ENCODE measurements around the gene QSOX2.

QSOX2 gene

DNA sequence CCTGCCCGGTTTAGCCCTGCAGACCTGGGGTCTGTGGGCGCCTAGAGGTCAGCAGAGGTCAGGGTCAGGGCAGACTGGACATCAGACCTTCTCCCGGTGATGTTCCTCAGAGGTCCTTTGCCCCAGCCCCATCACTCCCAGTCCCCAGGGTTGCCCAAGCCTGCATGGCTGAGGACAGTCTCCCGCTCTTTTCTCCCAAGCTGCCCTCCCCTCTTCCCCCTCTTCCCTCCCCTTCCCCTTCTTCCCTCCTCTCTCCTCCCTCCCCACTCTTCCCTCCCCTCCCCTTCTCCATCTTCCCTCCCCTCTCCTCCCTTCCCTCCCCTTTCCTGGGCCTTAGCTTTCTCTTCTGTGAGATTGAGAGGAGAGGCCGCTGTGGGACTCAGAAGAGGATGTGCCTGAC is 51.1 kb downstream of the QSOX2 start:
- Histone ChIP-seq H3K9me2 (replicated peaks; ENCODE audit: low read depth, low read length) (no peaks in the 10 kb centered on the region), H3K79me2 (ENCODE audit: insufficient read depth, low read length) (no peaks in the 10 kb centered on the region), H3K9me3 (ENCODE audit: insufficient read depth, low read depth, low read length) (no peaks in the 10 kb centered on the region), H3K4me3 (ENCODE audit: low read length, poor library complexity, severe bottlenecking) (no peak overlapping the region), H3K27me3 (ENCODE audit: insufficient read depth, low read length, poor library complexity, severe bottlenecking) (no peaks in the 10 kb centered on the region), H3K4me1 (ENCODE audit: insufficient read depth, low read length, poor library complexity, severe bottlenecking) (no peaks in the 10 kb centered on the region), H3K4me2 (ENCODE audit: low read depth, low read length, poor library complexity, severe bottlenecking) (no peak overlapping the region), H2AFZ (ENCODE audit: low read length) (no peak overlapping the region), H3K9ac (ENCODE audit: low read depth, low read length, poor library complexity, severe bottlenecking) (no peak overlapping the region), H3F3A (ENCODE audit: low read depth) (no peaks in the 10 kb centered on the region), H3K36me3 (ENCODE audit: insufficient read depth, low read length) (no peaks in the 10 kb centered on the region), H4K20me1 (ENCODE audit: insufficient read depth, low read length, poor library complexity, severe bottlenecking) (no peaks in the 10 kb centered on the region)
- TF ChIP-seq EZH2phosphoT487 (IDR thresholded peaks at IDR 0.05; ENCODE audit: borderline replicate concordance): no peak
- no peak for TF ChIP-seq CTCF (conservative IDR thresholded peaks at IDR 0.05; ENCODE audit: low read length)

GRCh38 chr9:136193891-136194279 is 51.7 kb downstream of the QSOX2 start:
- H4K20me1 ChIP-seq (ENCODE audit: insufficient read depth, low read length, poor library complexity, severe bottlenecking): no peaks in the 10 kb centered on the region

GRCh38 chr9:136193127-136193890 is 52.3 kb downstream of the QSOX2 start:
- Histone ChIP-seq H3K36me3 (ENCODE audit: insufficient read depth, low read length) (no peaks in the 10 kb centered on the region), H3K27me3 (ENCODE audit: insufficient read depth, low read length, poor library complexity, severe bottlenecking) (no peaks in the 10 kb centered on the region), H3K9me3 (ENCODE audit: insufficient read depth, low read depth, low read length) (no peaks in the 10 kb centered on the region), H2AFZ (ENCODE audit: low read length) (no peak overlapping the region), H3K4me3 (ENCODE audit: low read length, poor library complexity, severe bottlenecking) (no peak overlapping the region), H3K79me2 (ENCODE audit: insufficient read depth, low read length) (no peaks in the 10 kb centered on the region), H3F3A (ENCODE audit: low read depth) (no peaks in the 10 kb centered on the region), H3K9ac (ENCODE audit: low read depth, low read length, poor library complexity, severe bottlenecking) (no peak overlapping the region), H4K20me1 (ENCODE audit: insufficient read depth, low read length, poor library complexity, severe bottlenecking) (no peaks in the 10 kb centered on the region), H3K4me1 (ENCODE audit: insufficient read depth, low read length, poor library complexity, severe bottlenecking) (no peaks in the 10 kb centered on the region), H3K4me2 (ENCODE audit: low read depth, low read length, poor library complexity, severe bottlenecking) (no peak overlapping the region), H3K9me2 (replicated peaks; ENCODE audit: low read depth, low read length) (no peaks in the 10 kb centered on the region)
- no peak for TF ChIP-seq CTCF (conservative IDR thresholded peaks at IDR 0.05; ENCODE audit: low read length)
- no peak for TF ChIP-seq EZH2phosphoT487 (IDR thresholded peaks at IDR 0.05; ENCODE audit: borderline replicate concordance)

More at GRCh38 chr9:136193891-136194279, 51.7 kb downstream of the QSOX2 start:
- Histone ChIP-seq H3F3A (ENCODE audit: low read depth) (no peaks in the 10 kb centered on the region), H3K4me1 (ENCODE audit: insufficient read depth, low read length, poor library complexity, severe bottlenecking) (no peaks in the 10 kb centered on the region), H3K27me3 (ENCODE audit: insufficient read depth, low read length, poor library complexity, severe bottlenecking) (no peaks in the 10 kb centered on the region), H3K36me3 (ENCODE audit: insufficient read depth, low read length) (no peaks in the 10 kb centered on the region), H3K79me2 (ENCODE audit: insufficient read depth, low read length) (no peaks in the 10 kb centered on the region), H2AFZ (ENCODE audit: low read length) (no peak overlapping the region), H3K4me3 (ENCODE audit: low read length, poor library complexity, severe bottlenecking) (no peak overlapping the region), H3K9me3 (ENCODE audit: insufficient read depth, low read depth, low read length) (no peaks in the 10 kb centered on the region), H3K9me2 (replicated peaks; ENCODE audit: low read depth, low read length) (no peaks in the 10 kb centered on the region), H3K9ac (ENCODE audit: low read depth, low read length, poor library complexity, severe bottlenecking) (no peak overlapping the region), H3K4me2 (ENCODE audit: low read depth, low read length, poor library complexity, severe bottlenecking) (no peak overlapping the region)
- TF ChIP-seq EZH2phosphoT487 (IDR thresholded peaks at IDR 0.05; ENCODE audit: borderline replicate concordance) (no peak), CTCF (conservative IDR thresholded peaks at IDR 0.05; ENCODE audit: low read length) (no peak)

Data from Loucy (cell line).